ENCODE measurements around the gene RAP1GAP.
A peak's percentile ranks its signal among the peaks of the same experiment; 100 is the strongest.

RAP1GAP gene

GRCh38 chr1:21620496-21620895, 48.7 kb downstream of the RAP1GAP start:
- no peaks in the 10 kb centered on the region for H3K9me3 Mint-ChIP-seq
- H3K4me1 Mint-ChIP-seq = peaks cover 23% of the 10 kb centered on the region
- H3K4me3 Mint-ChIP-seq = peak overlapping the region; percentile 10
- H3K27me3 Mint-ChIP-seq (ENCODE audit: low read depth, poor library complexity) = peaks cover 62% of the 10 kb centered on the region
- TF ChIP-seq CTCF (IDR thresholded peaks at IDR 0.05) = no peak
- no peak for DNase-seq
- no peak overlapping the region for H3K27ac Mint-ChIP-seq
- H3K36me3 Mint-ChIP-seq (ENCODE audit: low read depth) = no peaks in the 10 kb centered on the region

DNA sequence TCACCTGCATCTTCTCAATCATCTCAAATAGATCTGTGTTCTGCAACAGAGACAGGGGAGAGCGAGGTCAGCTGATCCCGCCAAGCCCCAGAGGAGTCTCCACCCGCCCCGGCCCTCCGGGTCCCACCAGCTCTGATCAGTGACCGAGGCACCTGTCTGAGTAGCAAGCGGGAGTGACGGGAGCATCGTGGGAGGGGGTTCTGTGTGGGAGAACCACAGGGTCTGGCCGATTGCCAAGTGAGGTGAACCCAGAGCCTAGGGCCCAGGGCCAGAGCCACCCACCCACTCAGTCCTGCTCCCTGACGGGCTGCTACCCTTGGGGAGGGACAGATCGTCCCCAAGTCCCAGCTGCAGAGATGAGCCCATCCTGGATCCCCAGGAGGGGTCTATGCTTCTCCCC, 49.1 kb downstream of the RAP1GAP start:
- no peak for TF ChIP-seq CTCF (IDR thresholded peaks at IDR 0.05)
- Mint-ChIP-seq H3K4me1 (peaks cover 23% of the 10 kb centered on the region), H3K9me3 (no peaks in the 10 kb centered on the region), H3K36me3 (ENCODE audit: low read depth) (no peaks in the 10 kb centered on the region), H3K27me3 (ENCODE audit: low read depth, poor library complexity) (peaks cover 64% of the 10 kb centered on the region), H3K4me3 (no peak overlapping the region), H3K27ac (no peak overlapping the region)
- DNase-seq = no peak

- Mint-ChIP-seq H3K4me1 (peaks cover 23% of the 10 kb centered on the region), H3K9me3 (no peaks in the 10 kb centered on the region), H3K4me3 (no peak overlapping the region), H3K27me3 (ENCODE audit: low read depth, poor library complexity) (peaks cover 61% of the 10 kb centered on the region), H3K27ac (no peak overlapping the region), H3K36me3 (ENCODE audit: low read depth) (no peaks in the 10 kb centered on the region)
- no peak for TF ChIP-seq CTCF (IDR thresholded peaks at IDR 0.05)
- no peak for DNase-seq
Measured at GRCh38 chr1:21619375-21619947, 49.7 kb downstream of the RAP1GAP start.

DNA sequence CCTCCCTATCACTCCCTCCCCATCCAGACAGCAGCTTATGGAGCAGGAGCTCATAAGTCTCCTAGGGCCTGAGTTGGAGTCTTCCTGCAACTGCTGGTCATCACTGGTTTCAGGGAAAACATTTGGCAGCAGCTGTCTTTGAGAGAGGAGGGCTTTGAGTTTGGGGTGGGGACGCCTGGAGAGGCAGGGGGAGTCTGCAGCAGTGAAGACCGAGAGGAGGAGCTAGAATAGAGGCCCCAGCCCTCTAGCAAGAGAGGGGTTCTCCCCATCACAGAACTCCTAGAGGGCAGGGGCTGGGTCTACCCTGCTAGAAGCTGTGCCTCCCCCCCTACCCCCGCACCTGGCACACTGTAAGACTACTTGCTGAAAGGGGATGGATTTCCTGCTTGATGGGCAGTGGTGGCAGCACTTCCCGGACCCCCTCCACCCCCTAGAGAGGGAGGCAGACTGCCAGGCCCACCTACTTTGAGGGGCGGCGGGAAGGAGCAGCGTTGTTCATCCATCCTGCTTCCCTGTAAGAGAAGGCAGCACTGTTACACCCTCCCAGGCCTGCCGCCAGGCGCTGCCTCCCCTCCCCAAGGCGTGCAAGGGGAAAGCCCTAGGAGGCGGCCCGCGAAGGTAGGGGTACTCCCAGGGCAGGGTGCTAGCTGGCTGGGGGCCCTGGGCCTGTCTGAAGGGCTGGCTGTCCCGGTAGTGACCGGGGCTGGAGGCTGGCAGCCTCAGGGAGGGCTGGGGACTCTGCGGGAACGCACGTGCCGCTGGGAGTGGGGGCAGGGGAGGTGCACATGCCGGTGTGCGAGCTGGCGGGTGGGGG, 50.4 kb downstream of the RAP1GAP start:
- peaks cover 54% of the 10 kb centered on the region for H3K27me3 Mint-ChIP-seq (ENCODE audit: low read depth, poor library complexity)
- no peak overlapping the region for H3K4me3 Mint-ChIP-seq
- no peak overlapping the region for H3K27ac Mint-ChIP-seq
- no peak for DNase-seq
- H3K36me3 Mint-ChIP-seq (ENCODE audit: low read depth) = no peaks in the 10 kb centered on the region
- H3K9me3 Mint-ChIP-seq = no peaks in the 10 kb centered on the region
- peaks cover 23% of the 10 kb centered on the region for H3K4me1 Mint-ChIP-seq
- TF ChIP-seq CTCF (IDR thresholded peaks at IDR 0.05) = no peak

DNA sequence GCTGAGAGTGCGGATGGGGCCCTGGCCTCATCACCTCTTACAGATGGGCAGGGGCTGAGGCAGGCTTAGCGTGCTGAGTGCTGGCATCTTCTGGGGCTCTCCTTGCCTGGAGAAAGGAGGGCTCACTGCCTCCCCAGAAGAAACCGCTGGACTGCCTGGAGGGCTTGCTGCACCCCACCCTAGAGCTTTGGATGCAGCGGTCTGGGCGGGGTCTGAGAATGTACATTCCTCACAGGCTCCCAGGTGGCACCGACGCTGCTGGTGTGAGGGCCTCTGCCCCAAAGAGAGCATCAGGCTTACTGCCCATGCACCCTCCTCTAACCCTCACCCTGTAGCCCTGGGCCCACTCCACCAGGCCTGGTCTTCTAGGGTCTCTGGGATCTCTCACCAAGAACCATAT, 51.1 kb downstream of the RAP1GAP start:
- no peaks in the 10 kb centered on the region for H3K9me3 Mint-ChIP-seq
- no peak overlapping the region for H3K4me3 Mint-ChIP-seq
- H3K4me1 Mint-ChIP-seq = peaks cover 23% of the 10 kb centered on the region
- H3K36me3 Mint-ChIP-seq (ENCODE audit: low read depth) = no peaks in the 10 kb centered on the region
- DNase-seq = no peak
- TF ChIP-seq CTCF (IDR thresholded peaks at IDR 0.05) = no peak
- H3K27me3 Mint-ChIP-seq (ENCODE audit: low read depth, poor library complexity) = peaks cover 48% of the 10 kb centered on the region
- H3K27ac Mint-ChIP-seq = no peak overlapping the region

Data from nephron progenitor cell (in vitro differentiated cells).